Neutrophil (primary cell): ENCODE measurements around the gene VDAC1.
A peak's percentile ranks its signal among the peaks of the same experiment; 100 is the strongest.

Source experiments
- H3K27ac ChIP-seq: fragments of 200-600 bp; sonication (generic); 2 replicates; pipeline ENCODE4 v1.5.1; 2016; ENCODE audit warnings: mild to moderate bottlenecking, moderate library complexity
- H3K27me3 ChIP-seq: fragments of 200-600 bp; sonication (generic); 2 replicates; pipeline ENCODE4 v1.6.0; 2016; ENCODE audit warnings: mild to moderate bottlenecking
- H3K36me3 ChIP-seq: fragments of 200-600 bp; sonication (generic); 2 replicates; pipeline ENCODE4 v1.5.1; 2017
- H3K4me1 ChIP-seq, 2 experiments: fragments of 200-600 bp in 1 of 2; sonication (generic) in 1 of 2; 1 replicate in 1 of 2; 2 replicates in 1 of 2; pipeline versions ENCODE4 v1.5.1 to v1.6.1; 2013 to 2016; ENCODE audit warnings: low read depth in 1 of 2, low read length in 1 of 2, mild to moderate bottlenecking in 1 of 2, moderate library complexity in 1 of 2; ENCODE audit not compliant: control insufficient read depth in 1 of 2, insufficient read depth in 1 of 2
- H3K4me3 ChIP-seq, 2 experiments: fragments of 200-600 bp in 1 of 2; sonication (generic) in 1 of 2; 1 replicate in 1 of 2; 2 replicates in 1 of 2; pipeline ENCODE4 v1.5.1; 2013 to 2016; ENCODE audit warnings: low read depth in 1 of 2, low read length in 1 of 2, mild to moderate bottlenecking in 1 of 2, moderate library complexity in 1 of 2
- H3K9me3 ChIP-seq: fragments of 200-600 bp; sonication (generic); 2 replicates; pipeline ENCODE4 v1.5.1; 2016
- TF ChIP-seq, protein P1 (sequence below): fragments of 200-600 bp; sonication (generic); IDR thresholded peaks from 2 replicates; pipeline ENCODE4 v1.5.1; 2016; ENCODE audit warnings: antibody characterized with exemption

VDAC1 gene

DNA sequence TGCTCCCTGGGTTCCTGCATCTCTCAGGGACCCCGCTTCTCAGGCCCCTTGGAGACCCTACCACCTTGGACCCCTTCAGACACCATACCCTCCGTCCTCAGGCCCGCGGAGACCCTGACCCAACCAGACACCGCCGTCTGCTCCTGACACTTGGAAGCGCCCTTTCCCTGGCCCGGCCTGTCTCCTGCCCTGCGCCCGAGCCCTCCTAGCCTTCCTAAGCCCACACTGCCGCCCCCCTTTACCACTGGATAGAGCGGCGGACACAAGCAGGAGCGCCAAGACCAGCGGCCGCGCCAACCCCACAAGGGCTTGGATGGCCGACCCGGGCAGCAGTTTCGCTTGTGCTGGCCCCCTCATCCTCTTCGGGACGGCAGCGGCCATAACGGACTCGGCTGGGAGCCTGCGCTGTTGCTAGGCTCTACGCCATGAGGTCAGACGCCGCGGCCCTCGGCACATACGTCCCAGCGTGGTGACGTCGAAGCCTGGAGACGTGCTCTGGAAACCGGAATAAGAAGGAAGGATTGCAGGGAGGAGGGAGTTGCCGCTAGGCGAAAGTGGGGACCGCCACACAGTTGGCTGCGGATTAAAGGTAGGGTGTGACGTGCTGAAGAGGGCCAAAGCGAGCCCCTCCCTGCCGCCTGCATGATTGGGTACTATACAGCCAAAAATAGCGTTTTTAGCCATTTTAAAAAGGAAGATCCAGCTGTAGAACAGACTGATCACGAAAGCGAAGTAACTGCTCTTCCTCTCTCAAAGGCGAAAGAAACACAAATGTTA, 36.4 kb downstream of the VDAC1 start, which contains the start of gene C5orf15:
Gene C5orf15 (minus strand): TSS at position 422 of the 777 bp plus-strand sequence. CDS start 41 bp downstream, at position 381.
- H3K27me3 ChIP-seq, result no peaks in the 10 kb centered on the region
- H3K4me1 ChIP-seq, result peaks cover 16 to 17% of the 10 kb centered on the region in 2 experiments
- peaks cover 8% of the 10 kb centered on the region for H3K36me3 ChIP-seq
- H3K9me3 ChIP-seq, result no peaks in the 10 kb centered on the region
- peak within 1 kb of the TSS; percentile 76 for H3K27ac ChIP-seq
- TF ChIP-seq, protein P1, sequence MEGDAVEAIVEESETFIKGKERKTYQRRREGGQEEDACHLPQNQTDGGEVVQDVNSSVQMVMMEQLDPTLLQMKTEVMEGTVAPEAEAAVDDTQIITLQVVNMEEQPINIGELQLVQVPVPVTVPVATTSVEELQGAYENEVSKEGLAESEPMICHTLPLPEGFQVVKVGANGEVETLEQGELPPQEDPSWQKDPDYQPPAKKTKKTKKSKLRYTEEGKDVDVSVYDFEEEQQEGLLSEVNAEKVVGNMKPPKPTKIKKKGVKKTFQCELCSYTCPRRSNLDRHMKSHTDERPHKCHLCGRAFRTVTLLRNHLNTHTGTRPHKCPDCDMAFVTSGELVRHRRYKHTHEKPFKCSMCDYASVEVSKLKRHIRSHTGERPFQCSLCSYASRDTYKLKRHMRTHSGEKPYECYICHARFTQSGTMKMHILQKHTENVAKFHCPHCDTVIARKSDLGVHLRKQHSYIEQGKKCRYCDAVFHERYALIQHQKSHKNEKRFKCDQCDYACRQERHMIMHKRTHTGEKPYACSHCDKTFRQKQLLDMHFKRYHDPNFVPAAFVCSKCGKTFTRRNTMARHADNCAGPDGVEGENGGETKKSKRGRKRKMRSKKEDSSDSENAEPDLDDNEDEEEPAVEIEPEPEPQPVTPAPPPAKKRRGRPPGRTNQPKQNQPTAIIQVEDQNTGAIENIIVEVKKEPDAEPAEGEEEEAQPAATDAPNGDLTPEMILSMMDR, result peak; percentile 49
- peak within 1 kb of the TSS; percentile 79 to 91 for H3K4me3 ChIP-seq

DNA sequence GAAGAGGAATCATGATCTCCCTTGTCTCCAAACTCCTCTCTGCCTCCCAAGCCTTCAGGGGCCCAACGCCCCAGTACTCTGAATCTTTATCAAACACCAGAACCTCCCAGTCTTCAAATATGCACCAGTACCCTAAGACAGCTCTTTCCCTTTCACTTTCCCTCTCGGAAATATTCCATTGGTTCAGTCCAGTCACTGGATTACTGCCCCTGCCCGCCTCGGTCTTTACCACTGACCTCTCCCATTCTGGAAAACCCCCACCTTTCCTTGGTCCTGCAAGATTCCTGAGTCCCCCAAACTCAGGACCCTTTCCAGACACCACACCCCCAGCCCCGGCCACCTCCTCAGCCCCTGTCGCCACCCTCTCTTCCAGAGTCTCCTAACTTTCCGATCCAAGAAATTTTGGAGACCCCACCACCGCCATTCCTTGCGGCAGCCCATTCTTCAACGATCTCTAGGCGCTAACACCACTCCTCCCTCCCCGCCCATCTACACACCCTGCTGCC, 37.0 kb downstream of the VDAC1 start:
- H3K4me1 ChIP-seq, result peaks cover 16 to 17% of the 10 kb centered on the region in 2 experiments
- H3K9me3 ChIP-seq, result no peaks in the 10 kb centered on the region
- H3K4me3 ChIP-seq, result peak overlapping the region; percentile 79 to 91
- TF ChIP-seq, protein P1, result no peak
- no peaks in the 10 kb centered on the region for H3K27me3 ChIP-seq
- H3K36me3 ChIP-seq, result peaks cover 2% of the 10 kb centered on the region
- H3K27ac ChIP-seq, result peak overlapping the region; percentile 76

DNA sequence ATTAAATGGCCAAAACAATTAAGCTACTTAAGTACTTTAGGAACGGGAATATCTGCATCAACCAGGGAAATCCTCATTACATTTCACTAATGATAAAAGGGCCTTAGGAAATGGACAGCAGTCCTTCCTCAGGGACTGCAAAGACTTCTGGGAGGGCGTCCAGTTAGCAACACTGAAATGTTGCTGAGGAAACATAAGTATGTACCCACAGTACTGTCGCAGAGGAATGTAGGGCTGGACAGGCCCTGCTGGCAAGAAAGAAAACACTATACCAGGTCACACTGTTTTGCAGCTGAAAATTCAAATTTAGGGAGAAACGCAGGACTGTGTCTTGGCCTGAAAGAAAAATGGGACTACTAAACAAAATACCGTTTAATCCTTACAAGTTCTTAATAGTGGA, 37.7 kb downstream of the VDAC1 start:
- Histone ChIP-seq H3K27me3 (no peaks in the 10 kb centered on the region), H3K27ac (no peak overlapping the region), H3K36me3 (no peaks in the 10 kb centered on the region), H3K4me3 (peak overlapping the region in 1 of 2 experiments; percentile 91), H3K9me3 (no peaks in the 10 kb centered on the region), H3K4me1 (peaks cover 16 to 17% of the 10 kb centered on the region in 2 experiments)
- TF ChIP-seq, protein P1, result no peak

DNA sequence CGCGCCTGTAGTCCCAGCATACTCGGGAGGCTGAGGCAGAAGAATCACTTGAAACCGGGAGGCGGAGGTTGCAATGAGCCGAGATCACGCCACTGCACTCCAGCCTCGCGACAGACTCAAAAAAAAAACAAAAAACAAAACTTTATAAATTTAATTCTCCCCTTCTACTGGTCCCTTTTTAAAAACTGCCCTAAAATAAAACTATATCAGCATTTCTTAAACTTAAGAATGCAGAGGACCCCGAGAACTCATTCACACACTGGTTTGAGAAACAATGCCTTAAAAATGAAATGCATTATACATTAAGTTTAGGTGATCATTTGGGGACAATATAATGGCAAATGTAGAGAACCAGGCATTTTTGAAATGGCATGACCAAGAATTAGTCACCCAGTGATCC, 38.7 kb downstream of the VDAC1 start:
- Histone ChIP-seq H3K27ac (no peak overlapping the region), H3K36me3 (no peaks in the 10 kb centered on the region), H3K27me3 (no peaks in the 10 kb centered on the region), H3K4me1 (peaks cover 16 to 17% of the 10 kb centered on the region in 2 experiments), H3K4me3 (no peak overlapping the region), H3K9me3 (no peaks in the 10 kb centered on the region)
- TF ChIP-seq, protein P1, result no peak

DNA sequence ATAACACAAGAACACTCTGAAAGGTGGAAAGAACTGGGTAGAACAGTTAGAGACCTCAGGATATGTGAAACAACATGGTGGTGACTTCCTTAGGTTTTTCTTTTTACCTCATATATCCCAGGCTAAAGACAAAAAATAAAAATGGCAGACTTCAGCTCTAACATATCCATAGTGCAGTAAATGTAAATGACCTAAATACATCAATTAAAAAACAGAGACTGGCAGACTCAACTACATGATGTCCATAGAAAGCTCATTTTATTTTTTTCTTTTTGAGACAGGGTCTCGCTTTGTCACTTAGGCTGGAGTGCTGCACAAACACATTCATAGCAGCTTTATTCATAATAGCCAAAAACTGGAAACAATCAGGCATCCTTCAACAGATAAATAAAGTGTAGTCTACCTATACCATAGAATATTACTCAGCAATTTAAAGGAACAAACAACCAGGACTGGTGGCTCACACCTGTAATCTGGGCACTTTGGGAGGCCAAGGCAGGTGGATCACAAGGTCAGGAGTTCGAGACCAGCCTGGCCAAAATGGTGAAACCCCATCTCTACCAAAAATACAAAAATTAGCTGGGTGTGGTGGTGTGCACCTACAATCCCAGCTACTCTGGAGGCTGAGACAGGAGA, 41.2 kb downstream of the VDAC1 start:
- TF ChIP-seq, protein P1, result no peak
- Histone ChIP-seq H3K27ac (no peak overlapping the region), H3K4me3 (no peak overlapping the region)

More for the DNA sequence above, 41.2 kb downstream of the VDAC1 start:
- H3K27me3 ChIP-seq, result no peaks in the 10 kb centered on the region
- H3K4me1 ChIP-seq, result peaks cover 11% of the 10 kb centered on the region in 2 experiments
- H3K9me3 ChIP-seq, result no peaks in the 10 kb centered on the region
- H3K36me3 ChIP-seq, result peaks cover 11% of the 10 kb centered on the region
